ENCODE data around the gene LTB4R2. TPM values are rescaled to one million over a fixed set of nuclear protein-coding genes. Genes with fewer than 3 reads are reported as not detected.

LTB4R2 gene
- total RNA-seq, 1 experiment from 2014 or later: 4.8 TPM

- Histone ChIP-seq H3K27me3 (ENCODE audit: control insufficient read depth, insufficient read depth, low read length) (no peaks in the 10 kb centered on the region), H3K4me3 (ENCODE audit: insufficient read depth, low read depth, low read length) (peak within 1 kb of the TSS; percentile 82), H3K36me3 (replicated peaks; ENCODE audit: control insufficient read depth, insufficient read depth, low read length) (peaks cover 30% of the 10 kb centered on the region)
- DNase-seq: peak; percentile 99
These were observed 10.4 kb upstream of the LTB4R2 start, which contains the start of the genes DHRS1 and NOP9 for GRCh38 chr14:24299255-24300191. Gene DHRS1 (minus strand): TSS chr14:24299780. CDS start chr14:24299106, 674 bp downstream. Gene NOP9 (plus strand): TSS chr14:24299850. CDS start chr14:24299955, 105 bp downstream.

- peaks cover 35% of the 10 kb centered on the region for H3K36me3 ChIP-seq (replicated peaks; ENCODE audit: control insufficient read depth, insufficient read depth, low read length)
- DNase-seq: no peak
These were observed 9.5 kb upstream of the LTB4R2 start for GRCh38 chr14:24300326-24300980.

GRCh38 chr14:24304019-24304387 is 5.9 kb upstream of the LTB4R2 start:
- no peak for DNase-seq
- H3K36me3 ChIP-seq (replicated peaks; ENCODE audit: control insufficient read depth, insufficient read depth, low read length): peaks cover 47% of the 10 kb centered on the region
- no peaks in the 10 kb centered on the region for H3K27me3 ChIP-seq (ENCODE audit: control insufficient read depth, insufficient read depth, low read length)
- no peak overlapping the region for H3K4me3 ChIP-seq (ENCODE audit: insufficient read depth, low read depth, low read length)

More at GRCh38 chr14:24300326-24300980, 9.5 kb upstream of the LTB4R2 start:
- no peaks in the 10 kb centered on the region for H3K27me3 ChIP-seq (ENCODE audit: control insufficient read depth, insufficient read depth, low read length)
- H3K4me3 ChIP-seq (ENCODE audit: insufficient read depth, low read depth, low read length): peak overlapping the region; percentile 82

- Histone ChIP-seq H3K36me3 (replicated peaks; ENCODE audit: control insufficient read depth, insufficient read depth, low read length) (peaks cover 42% of the 10 kb centered on the region), H3K27me3 (ENCODE audit: control insufficient read depth, insufficient read depth, low read length) (no peaks in the 10 kb centered on the region), H3K4me3 (ENCODE audit: insufficient read depth, low read depth, low read length) (no peak overlapping the region)
- no peak for DNase-seq
These were observed 2.8 kb upstream of the LTB4R2 start for GRCh38 chr14:24307156-24307574.

GRCh38 chr14:24307575-24308341 is 2.2 kb upstream of the LTB4R2 start, which contains the start of gene CIDEB:
Gene CIDEB (minus strand): TSS chr14:24307977. CDS start chr14:24307858, 119 bp downstream.
- no peaks in the 10 kb centered on the region for H3K27me3 ChIP-seq (ENCODE audit: control insufficient read depth, insufficient read depth, low read length)
- H3K36me3 ChIP-seq (replicated peaks; ENCODE audit: control insufficient read depth, insufficient read depth, low read length): peaks cover 36% of the 10 kb centered on the region
- H3K4me3 ChIP-seq (ENCODE audit: insufficient read depth, low read depth, low read length): no peak within 1 kb of the TSS
- DNase-seq: peak; percentile 90

- Histone ChIP-seq H3K27me3 (ENCODE audit: control insufficient read depth, insufficient read depth, low read length) (no peaks in the 10 kb centered on the region), H3K4me3 (ENCODE audit: insufficient read depth, low read depth, low read length) (no peak overlapping the region), H3K36me3 (replicated peaks; ENCODE audit: control insufficient read depth, insufficient read depth, low read length) (peaks cover 32% of the 10 kb centered on the region)
- no peak for DNase-seq
These were observed 1.4 kb upstream of the LTB4R2 start for GRCh38 chr14:24308342-24309124.

- no peak for DNase-seq
- Histone ChIP-seq H3K36me3 (replicated peaks; ENCODE audit: control insufficient read depth, insufficient read depth, low read length) (peaks cover 18% of the 10 kb centered on the region), H3K27me3 (ENCODE audit: control insufficient read depth, insufficient read depth, low read length) (no peaks in the 10 kb centered on the region), H3K4me3 (ENCODE audit: insufficient read depth, low read depth, low read length) (no peak overlapping the region)
These were observed 315 bp downstream of the LTB4R2 start for GRCh38 chr14:24310265-24310645.

GRCh38 chr14:24310646-24311604 is 985 bp downstream of the LTB4R2 start, which contains the start of gene LTB4R:
Gene LTB4R (plus strand): TSS chr14:24311502. CDS start chr14:24315652, 4,150 bp downstream.
- DNase-seq: no peak
- Histone ChIP-seq H3K27me3 (ENCODE audit: control insufficient read depth, insufficient read depth, low read length) (no peaks in the 10 kb centered on the region), H3K36me3 (replicated peaks; ENCODE audit: control insufficient read depth, insufficient read depth, low read length) (peaks cover 13% of the 10 kb centered on the region), H3K4me3 (ENCODE audit: insufficient read depth, low read depth, low read length) (no peak within 1 kb of the TSS)

- no peak for DNase-seq
- peaks cover 3% of the 10 kb centered on the region for H3K27me3 ChIP-seq (ENCODE audit: control insufficient read depth, insufficient read depth, low read length)
- H3K4me3 ChIP-seq (ENCODE audit: insufficient read depth, low read depth, low read length): no peak overlapping the region
- peaks cover 5% of the 10 kb centered on the region for H3K36me3 ChIP-seq (replicated peaks; ENCODE audit: control insufficient read depth, insufficient read depth, low read length)
These were observed 2.1 kb downstream of the LTB4R2 start for GRCh38 chr14:24311837-24312615.

- no peak for DNase-seq
- Histone ChIP-seq H3K4me3 (ENCODE audit: insufficient read depth, low read depth, low read length) (no peak overlapping the region), H3K36me3 (replicated peaks; ENCODE audit: control insufficient read depth, insufficient read depth, low read length) (peaks cover 5% of the 10 kb centered on the region)
These were observed 3.0 kb downstream of the LTB4R2 start for GRCh38 chr14:24312736-24313507.

GRCh38 chr14:24313913-24314312 is 4.0 kb downstream of the LTB4R2 start:
- H3K4me3 ChIP-seq (ENCODE audit: insufficient read depth, low read depth, low read length): no peak overlapping the region
- H3K36me3 ChIP-seq (replicated peaks; ENCODE audit: control insufficient read depth, insufficient read depth, low read length): 0 out of 2 replicates have a peak, but pooled peaks cover 1% of the 10 kb centered on the region
- H3K27me3 ChIP-seq (ENCODE audit: control insufficient read depth, insufficient read depth, low read length): peaks cover 10% of the 10 kb centered on the region
- DNase-seq: no peak

More at GRCh38 chr14:24312736-24313507, 3.0 kb downstream of the LTB4R2 start:
- H3K27me3 ChIP-seq (ENCODE audit: control insufficient read depth, insufficient read depth, low read length): peaks cover 4% of the 10 kb centered on the region
